ENCODE data around the gene THAP8. TPM values are rescaled to one million over a fixed set of nuclear protein-coding genes. Genes with fewer than 3 reads are reported as not detected.

The THAP8 gene, protein sequence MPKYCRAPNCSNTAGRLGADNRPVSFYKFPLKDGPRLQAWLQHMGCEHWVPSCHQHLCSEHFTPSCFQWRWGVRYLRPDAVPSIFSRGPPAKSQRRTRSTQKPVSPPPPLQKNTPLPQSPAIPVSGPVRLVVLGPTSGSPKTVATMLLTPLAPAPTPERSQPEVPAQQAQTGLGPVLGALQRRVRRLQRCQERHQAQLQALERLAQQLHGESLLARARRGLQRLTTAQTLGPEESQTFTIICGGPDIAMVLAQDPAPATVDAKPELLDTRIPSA
- 0.60 and 1.7 TPM in 2 replicates for total RNA-seq

DNA sequence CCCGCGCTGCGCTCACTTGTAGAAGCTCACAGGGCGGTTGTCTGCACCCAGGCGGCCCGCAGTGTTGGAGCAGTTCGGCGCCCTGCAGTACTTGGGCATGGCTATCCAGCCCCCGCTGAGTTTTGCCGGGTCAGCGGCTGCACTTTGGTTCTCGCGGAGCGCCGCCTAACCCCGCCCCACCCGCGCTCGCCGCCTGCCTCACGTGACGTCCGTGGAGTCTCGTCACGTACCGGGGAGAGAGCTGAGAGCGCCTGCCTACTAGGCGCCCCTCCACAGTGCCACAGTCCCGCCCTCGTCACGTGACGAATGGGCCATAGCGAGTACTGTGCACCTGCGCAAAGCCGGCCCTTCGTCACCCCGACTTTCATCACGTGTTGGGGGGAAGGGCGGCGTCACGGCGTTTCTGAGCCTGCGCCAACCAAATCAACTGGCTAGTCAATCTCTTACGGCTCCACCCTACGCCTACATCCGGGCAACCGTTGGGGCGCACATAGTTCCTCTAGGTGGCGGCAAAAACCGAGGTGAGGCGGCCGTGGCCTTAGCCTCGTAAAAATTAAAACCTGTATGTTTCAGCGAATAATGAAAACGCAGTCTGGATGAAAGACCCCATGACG is at the start of gene THAP8:
Gene THAP8, minus strand, starts transcription at position 167 of the 614 bp plus-strand sequence. Its CDS starts 68 bp downstream, at position 99.

DNA sequence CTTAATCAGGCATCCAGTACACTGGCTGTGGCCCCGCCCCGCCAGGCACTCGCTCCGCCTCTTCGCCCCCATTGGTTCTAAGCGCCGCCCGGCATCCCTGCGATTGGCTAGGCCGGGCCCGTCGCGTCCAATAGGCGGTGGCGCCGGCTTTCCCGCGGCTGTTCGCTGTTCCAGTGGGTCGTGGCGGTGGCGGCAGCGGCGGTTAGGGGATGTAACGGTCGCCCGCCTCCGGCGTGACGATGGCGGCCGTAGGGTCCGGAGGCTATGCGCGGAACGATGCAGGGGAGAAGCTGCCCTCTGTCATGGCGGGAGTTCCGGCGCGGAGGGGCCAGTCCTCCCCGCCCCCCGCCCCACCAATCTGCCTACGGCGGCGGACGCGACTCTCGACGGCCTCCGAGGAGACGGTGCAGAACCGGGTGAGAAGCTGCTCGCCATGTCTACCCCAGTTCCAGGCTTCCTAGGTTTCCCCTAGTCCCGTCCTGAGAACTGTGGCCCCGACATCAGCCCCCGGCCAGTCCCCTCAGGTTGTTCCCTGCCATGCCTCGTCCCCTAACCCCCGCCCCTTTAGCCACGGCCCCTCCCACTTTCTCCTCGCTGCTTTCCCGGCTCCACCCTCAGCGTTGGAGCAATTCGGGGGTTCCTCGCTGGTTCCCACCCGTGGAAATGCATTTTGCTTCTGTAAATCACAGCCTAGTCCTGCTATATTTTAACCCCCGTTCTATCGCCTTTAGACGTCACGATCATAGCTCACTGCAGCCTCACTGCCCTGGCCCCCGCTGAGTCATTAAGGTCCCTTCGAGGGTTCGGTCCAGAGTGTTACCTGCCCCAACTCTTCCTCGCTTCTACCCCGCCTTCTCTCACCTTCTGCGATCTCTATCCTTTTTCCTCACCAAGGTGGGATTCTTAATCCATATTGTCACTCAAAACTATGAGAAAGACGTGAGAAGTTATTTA is 925 bp upstream of the THAP8 start, which contains the start of gene WDR62:
Gene WDR62, plus strand, starts transcription at position 165 of the 954 bp plus-strand sequence. Its CDS starts 75 bp downstream, at position 240.

DNA sequence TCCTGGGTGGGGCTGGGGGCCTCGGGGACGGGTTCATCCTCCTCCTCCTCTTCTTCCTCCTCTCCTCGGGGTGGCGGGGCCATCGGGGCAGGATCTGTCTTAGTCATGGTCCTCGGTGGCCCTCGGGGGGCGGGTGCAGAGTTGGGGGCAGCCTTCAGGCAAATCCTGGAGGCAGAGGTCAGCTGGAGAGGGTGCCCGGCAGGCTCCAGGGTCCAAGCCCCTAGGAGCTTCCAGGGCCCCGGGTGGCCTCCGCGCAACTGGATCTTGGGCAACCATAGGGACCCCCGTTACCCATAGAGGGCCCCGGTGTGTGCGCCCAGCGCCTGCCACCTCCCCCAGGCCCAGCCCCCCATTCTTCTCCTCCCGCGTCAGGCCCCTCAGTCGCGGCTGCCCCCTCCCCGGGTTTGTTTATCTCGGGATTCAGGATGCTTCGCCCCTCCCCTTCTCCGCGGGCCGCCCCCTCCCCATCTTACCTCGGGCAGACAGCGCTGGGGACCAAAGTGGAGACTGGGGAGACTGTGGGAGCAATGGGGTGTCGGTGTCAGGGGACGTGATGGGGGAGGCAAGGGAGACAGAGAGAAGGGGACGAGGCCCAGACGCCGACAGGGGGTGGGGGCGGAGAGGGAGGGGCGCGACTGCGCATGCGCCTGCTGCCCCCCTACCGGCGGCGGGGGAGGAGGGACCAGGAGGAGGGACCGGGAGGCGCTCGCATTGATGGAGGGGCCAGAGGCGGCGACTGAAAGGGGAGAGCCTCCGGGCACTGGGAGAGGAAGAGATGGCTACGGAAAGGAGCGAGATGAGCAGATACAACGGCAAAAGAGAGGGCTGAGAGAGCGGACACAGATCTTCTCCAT is 21.6 kb downstream of the THAP8 start, which contains the start of gene CLIP3:
Gene CLIP3, minus strand, starts transcription at position 623 of the 854 bp plus-strand sequence. Its CDS starts 516 bp downstream, at position 107.

DNA sequence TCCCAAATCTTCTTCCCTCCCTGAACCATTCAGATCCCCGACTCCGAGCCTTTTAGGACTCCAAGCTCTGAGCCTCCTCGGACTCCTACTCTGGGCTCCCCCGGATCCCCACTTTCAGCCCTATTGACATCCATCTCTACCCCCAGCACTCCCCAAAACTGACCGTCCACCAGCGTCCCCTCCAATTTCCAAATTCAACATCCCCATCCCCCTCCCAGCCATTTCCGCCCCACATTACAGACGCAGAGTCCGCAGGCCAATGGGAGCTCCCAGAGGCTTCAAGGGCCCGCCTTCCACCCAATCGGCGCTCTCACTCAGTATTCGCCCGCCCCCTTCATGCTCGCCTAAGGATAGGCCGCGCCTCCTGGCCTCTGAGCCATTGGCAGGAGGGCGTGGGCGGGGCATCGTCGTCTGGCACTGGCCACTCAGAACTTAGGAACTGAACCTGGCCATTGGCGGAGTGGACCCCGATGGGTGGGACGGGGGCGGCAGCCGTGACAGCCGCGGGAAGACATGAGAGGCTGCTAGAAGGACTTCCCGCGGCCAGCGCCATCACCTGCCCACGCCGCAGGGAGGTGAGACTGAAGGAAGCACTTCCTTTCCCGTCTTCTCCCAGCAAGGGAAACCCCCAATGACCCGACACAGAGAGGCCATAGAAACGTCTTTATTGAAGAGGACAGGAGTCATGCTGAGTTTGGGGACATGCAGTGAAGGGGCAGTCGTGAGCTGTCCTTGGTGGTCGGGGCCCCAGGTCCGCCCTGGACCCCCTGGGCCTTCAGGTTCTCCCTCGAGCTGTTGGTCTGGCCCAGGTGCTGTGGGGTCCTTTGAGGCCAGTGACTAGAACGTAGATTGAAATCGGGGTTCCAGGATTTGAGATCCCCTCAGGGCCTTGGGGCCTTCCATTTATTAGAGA is 39.8 kb downstream of the THAP8 start, which contains the start of gene ALKBH6:
Gene ALKBH6, minus strand, starts transcription at position 202 of the 913 bp plus-strand sequence. CDS start 816 bp downstream, outside the sequence.

DNA sequence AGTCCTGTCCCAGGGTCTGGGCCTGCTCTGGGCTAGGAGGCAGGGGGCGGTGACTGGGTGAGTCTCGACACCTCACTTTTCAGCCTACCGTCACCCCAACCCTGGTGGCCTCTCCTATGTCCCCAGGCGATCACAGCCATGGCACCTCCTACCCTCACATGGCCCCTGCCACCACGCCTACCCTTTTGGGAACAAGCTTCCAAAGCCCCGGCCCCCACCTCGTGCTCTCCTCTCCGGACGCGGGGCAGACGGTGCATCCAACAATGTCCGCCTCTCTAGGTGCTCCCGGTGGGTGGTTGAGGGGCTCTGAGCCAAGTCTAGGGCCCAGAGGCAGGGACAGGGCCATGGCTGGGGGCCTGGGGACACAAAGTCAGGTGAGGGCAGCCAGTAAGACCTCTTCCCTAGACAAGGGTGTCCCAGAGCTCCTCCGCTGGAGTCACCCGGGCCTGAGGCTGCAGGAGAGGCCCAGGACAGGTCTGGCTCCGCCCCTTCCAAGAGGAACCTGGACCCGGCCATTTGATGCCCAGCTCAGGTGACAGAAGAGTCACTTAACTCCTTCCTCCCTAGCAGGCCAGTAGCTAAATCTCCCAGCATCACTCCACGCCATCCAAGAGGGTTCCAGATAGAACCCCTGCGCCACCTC is 45.6 kb downstream of the THAP8 start, which contains the start of gene SYNE4:
Gene SYNE4, minus strand, starts transcription at position 478 of the 643 bp plus-strand sequence. Its CDS starts 132 bp downstream, at position 346.

DNA sequence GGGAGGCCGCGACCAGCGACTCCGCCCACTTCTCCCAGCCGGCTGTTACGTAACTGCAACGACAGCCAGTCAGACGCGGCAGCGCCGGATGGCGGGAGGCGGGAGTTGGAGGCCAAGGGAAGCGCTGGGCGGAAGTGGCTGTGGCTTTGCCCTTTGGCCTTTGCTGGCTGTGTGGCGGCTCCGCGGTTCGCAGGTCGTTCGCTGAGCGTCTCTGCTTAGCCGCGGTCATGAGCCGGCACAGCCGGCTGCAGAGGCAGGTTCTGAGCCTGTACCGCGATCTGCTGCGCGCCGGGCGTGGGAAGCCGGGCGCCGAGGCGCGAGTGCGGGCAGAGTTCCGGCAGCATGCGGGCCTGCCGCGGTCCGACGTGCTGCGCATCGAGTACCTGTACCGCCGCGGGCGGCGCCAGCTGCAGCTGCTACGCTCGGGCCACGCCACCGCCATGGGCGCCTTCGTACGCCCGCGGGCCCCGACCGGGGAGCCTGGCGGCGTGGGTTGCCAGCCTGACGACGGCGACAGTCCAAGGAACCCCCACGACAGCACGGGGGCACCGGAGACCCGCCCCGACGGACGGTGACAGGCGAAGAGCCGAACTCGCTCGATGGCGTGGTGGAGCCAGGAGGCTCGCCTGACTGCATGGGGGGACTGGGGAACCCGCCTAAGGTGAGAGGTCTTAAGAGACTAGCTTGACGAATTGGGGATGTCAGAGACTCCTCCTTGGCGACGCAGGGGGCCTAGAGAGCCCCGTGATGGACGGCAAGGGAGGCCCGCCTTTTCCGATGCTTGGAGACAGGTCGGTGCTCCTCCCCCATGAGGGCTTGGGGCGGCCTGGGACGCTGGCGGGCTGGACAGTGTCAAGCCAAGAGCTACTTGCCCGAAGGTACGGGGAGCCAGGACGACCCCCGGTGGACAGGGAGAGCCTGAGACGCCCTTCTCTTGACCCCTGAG is 58.8 kb downstream of the THAP8 start, which contains the start of gene SDHAF1:
Gene SDHAF1, plus strand, starts transcription at position 141 of the 946 bp plus-strand sequence. Its CDS starts 87 bp downstream, at position 228.

Other genes starting within 250 kb of the THAP8 start
- not detected in 2 replicates for gene PRODH2, start 241.4 kb downstream of the THAP8 start, total RNA-seq
- not detected in 2 replicates for gene NPHS1, start 201.8 kb downstream of the THAP8 start, total RNA-seq
- not detected in 2 replicates for gene KIRREL2, start 197.4 kb downstream of the THAP8 start, total RNA-seq
- 0.98 and 1.8 TPM in 2 replicates for gene APLP1, start 185.7 kb downstream of the THAP8 start, total RNA-seq
- gene NFKBID, start 153.7 kb downstream of the THAP8 start, total RNA-seq: 2.9 and 3.1 TPM in 2 replicates
- gene HCST, start 151.8 kb downstream of the THAP8 start, total RNA-seq: 0.17 and 0.54 TPM in 2 replicates
- not detected in 2 replicates for gene TYROBP, start 146.0 kb downstream of the THAP8 start, total RNA-seq
- gene LRFN3, start 117.9 kb downstream of the THAP8 start, total RNA-seq: 1.2 and 1.7 TPM in 2 replicates
- gene SDHAF1, start 59.1 kb downstream of the THAP8 start, total RNA-seq: 10.6 and 11.6 TPM in 2 replicates
- gene SYNE4, start 45.5 kb downstream of the THAP8 start, total RNA-seq: under 0.01 TPM in 1 of 2 replicates, not detected in the other
- 5.0 and 8.3 TPM in 2 replicates for gene ALKBH6, start 40.1 kb downstream of the THAP8 start, total RNA-seq
- gene CLIP3, start 21.4 kb downstream of the THAP8 start, total RNA-seq: 2.3 and 2.8 TPM in 2 replicates
- gene WDR62, start 612 bp upstream of the THAP8 start, total RNA-seq: 0.60 and 0.98 TPM in 2 replicates
- not detected in 2 replicates for gene OVOL3, start 56.9 kb upstream of the THAP8 start, total RNA-seq
- 93.6 and 102 TPM in 2 replicates for gene POLR2I, start 60.6 kb upstream of the THAP8 start, total RNA-seq
- gene TBCB, start 61.2 kb upstream of the THAP8 start, total RNA-seq: 135 and 144 TPM in 2 replicates
- gene CAPNS1, start 85.8 kb upstream of the THAP8 start, total RNA-seq: 419 and 451 TPM in 2 replicates
- gene COX7A1, start 98.2 kb upstream of the THAP8 start, total RNA-seq: 39.0 and 65.5 TPM in 2 replicates
- 3.0 TPM in 2 replicates for gene ZNF565, start 160.4 kb upstream of the THAP8 start, total RNA-seq
- 63.4 and 99.4 TPM in 2 replicates for gene ZNF146, start 160.8 kb upstream of the THAP8 start, total RNA-seq

All from dermis lymphatic vessel endothelial cell (primary cell).